Raji (cell line): ENCODE measurements around the gene CEACAM16.
A peak's percentile ranks its signal among the peaks of the same experiment; 100 is the strongest.

Experiments used
- POLR2A ChIP-seq: IDR thresholded peaks from 2 replicates; pipeline ENCODE4 v1.6.1; 2011; ENCODE audit warnings: low read depth, low read length, control low read depth; ENCODE audit not compliant: insufficient read depth

CEACAM16 gene

DNA sequence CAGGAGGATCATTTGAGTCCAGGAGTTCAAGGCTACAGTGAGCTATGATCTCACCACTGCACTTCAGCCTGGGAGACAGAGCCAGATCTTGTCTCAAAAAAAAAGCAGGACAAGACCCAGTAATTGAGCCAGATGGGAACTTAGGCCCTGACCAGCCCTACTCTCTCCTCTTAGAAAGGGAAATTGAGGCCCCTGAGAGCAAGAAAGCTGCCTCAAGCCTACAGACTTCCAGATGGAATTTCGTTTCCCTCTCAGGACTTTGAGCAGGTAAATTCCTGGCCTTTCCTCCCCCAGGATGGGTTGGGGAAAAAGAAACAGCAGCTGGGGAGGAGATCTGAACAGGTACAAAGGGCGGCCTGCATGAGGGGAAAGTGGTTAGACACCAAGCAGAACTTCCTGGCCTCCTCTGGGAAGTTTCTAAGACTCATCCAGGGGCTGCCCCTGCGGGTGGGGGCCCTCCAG, 46.0 kb downstream of the CEACAM16 start:
- no peak for TF ChIP-seq POLR2A

DNA sequence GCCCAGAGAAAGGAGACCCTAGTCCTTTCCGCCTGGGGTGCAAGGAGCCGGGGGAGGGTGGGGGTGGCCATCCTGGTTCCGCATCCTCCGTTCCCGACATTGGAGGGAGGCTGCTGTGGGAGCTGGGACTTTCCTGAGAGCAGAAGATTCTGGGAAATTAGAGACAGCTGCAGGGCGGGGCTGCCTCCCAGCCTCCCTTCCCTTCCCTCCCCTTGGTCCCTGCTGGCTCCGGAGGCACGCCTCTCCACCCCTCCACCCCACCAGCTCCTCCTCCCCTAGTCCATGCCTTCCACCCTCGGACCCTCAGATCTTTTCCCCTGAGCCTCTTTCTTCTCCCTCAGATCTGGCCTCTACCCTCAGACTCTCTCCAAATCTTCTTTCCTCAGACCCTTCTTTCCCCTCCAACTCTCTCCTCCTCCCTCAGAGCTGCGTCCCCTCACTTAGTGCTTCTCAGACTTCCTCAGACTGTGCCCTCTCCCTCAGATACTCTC, 46.4 kb downstream of the CEACAM16 start:
- TF ChIP-seq POLR2A, result no peak

GRCh38 chr19:44745887-44746600, 47.1 kb downstream of the CEACAM16 start:
- no peak for TF ChIP-seq POLR2A

- no peak for TF ChIP-seq POLR2A
Measured at GRCh38 chr19:44746616-44746945, 47.6 kb downstream of the CEACAM16 start.

GRCh38 chr19:44746946-44747738, 48.2 kb downstream of the CEACAM16 start:
- TF ChIP-seq POLR2A, result peak; percentile 64

DNA sequence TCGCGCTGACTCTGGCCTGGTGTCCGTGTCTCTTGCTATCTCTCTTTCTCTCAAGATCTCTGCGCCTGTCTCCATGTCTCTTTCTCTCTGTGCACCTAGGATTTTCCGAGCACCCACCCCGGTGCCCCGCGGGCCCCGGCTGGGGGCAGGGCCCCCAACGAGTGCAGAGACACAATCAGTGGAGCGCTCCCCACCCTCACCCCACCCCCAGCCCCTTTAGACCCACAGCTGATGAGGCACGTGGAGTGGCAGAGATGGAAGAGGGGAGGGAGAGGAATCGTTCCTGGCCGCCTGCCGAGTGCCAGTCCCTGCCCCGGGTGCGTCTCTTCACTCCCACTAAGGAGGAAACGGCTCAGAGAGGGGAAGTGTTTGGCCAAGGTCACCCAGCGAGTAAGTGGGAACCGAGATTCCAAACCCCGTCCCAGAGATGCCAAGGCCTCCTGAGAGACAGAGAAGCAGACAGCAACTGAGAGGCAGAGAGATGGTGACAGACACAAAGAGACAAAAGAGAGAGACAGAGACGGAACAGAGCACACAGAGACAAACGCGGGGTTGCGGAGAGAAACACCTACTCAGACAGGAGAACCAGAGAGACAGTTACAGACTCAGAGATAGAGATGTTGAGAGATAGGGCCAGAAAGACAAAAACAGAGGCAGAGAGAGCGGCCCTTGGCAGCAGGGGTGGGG, 48.9 kb downstream of the CEACAM16 start:
- no peak for TF ChIP-seq POLR2A

- TF ChIP-seq POLR2A, result no peak
Measured at GRCh38 chr19:44748426-44749254, 49.7 kb downstream of the CEACAM16 start, which contains the start of gene BCL3. Gene BCL3, plus strand, starts transcription at chr19:44748708. Its CDS starts 83 bp downstream, at chr19:44748791.

DNA sequence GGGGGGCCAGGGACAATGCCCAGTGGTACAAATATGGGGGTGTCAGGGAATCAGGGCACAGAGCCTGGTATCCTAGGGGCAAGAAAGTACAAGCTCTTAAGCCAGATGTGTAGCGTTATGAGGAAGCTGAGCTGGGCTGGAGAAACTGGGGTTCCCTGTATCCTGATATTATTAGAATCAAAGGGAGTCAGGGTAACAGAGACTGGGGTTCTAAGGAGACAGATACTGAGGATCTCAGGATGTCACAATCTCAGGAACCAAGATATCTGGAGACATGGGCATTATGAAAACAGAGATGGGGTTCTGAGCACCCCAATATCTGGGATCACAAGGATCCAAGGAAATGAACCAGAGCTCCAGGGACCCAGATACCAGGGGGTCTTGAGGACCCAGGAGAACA, 50.3 kb downstream of the CEACAM16 start:
- TF ChIP-seq POLR2A, result no peak

DNA sequence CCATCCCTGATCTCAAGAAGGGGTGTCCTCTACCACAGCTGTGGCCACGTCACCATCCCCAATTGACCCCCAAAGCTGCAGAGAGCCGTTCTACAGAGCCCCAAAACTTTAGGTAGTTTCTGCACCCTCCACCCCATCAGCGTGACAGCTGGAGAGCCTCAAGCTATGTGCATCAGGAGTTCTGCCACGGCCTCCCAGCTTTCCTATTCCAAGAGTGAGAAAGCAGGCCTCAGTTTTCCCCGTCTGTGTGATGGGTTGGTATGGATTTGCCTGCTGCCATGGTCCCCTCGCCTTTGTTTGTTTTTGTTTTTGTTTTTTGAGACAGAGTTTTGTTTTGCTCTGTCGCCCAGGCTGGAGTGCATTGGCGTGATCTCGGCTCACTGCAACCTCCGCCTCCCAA, 51.0 kb downstream of the CEACAM16 start:
- no peak for TF ChIP-seq POLR2A

- TF ChIP-seq POLR2A, result no peak
Measured at GRCh38 chr19:44752123-44752815, 53.3 kb downstream of the CEACAM16 start.

- TF ChIP-seq POLR2A, result no peak
Measured at GRCh38 chr19:44752816-44753625, 54.1 kb downstream of the CEACAM16 start.

- no peak for TF ChIP-seq POLR2A
Measured at GRCh38 chr19:44753626-44753931, 54.6 kb downstream of the CEACAM16 start.

GRCh38 chr19:44753932-44754749, 55.2 kb downstream of the CEACAM16 start:
- no peak for TF ChIP-seq POLR2A
